Neuron (in vitro differentiated cells): ENCODE data around the gene PARK7.

ENCODE experiments used
- H2AFZ ChIP-seq: one replicate; pipeline ENCODE4 v1.6.1; 2013; ENCODE audit warnings: low read depth, mild to moderate bottlenecking, inconsistent platforms, low read length, moderate library complexity
- H3K27me3 ChIP-seq: one replicate; pipeline ENCODE4 v1.6.1; 2013; ENCODE audit warnings: low read length; ENCODE audit not compliant: insufficient read depth
- H3K36me3 ChIP-seq: one replicate; pipeline ENCODE4 v1.6.1; 2013; ENCODE audit warnings: low read length; ENCODE audit not compliant: insufficient read depth
- H3K4me1 ChIP-seq: one replicate; pipeline ENCODE4 v1.6.1; 2013; ENCODE audit warnings: low read length; ENCODE audit not compliant: insufficient read depth
- H3K4me3 ChIP-seq: 2 replicates; pipeline ENCODE4 v1.5.1; 2013; ENCODE audit warnings: mild to moderate bottlenecking, low read length, moderate library complexity
- H3K9me3 ChIP-seq: one replicate; pipeline ENCODE4 v1.6.1; 2013; ENCODE audit warnings: low read length

PARK7 gene

DNA sequence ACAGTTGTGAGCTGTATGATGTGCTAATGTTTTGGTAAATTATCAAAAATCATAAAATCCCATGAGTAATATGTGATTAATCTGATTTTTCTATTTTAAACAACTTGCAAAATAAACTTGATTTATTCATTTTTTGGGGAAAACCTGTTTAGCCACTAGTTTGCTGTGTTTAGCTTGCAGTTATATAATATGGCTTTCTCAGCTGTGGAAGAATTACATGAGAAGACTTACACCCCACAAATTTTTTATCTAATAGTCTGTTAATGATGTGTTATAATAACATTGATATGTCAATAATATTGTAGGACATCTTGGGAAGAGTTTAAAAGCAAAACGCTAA lies 67.0 kb downstream of the PARK7 start:
- peaks cover 33% of the 10 kb centered on the region for H3K4me1 ChIP-seq
- H3K9me3 ChIP-seq = no peaks in the 10 kb centered on the region
- no peak overlapping the region for H3K4me3 ChIP-seq
- no peak overlapping the region for H2AFZ ChIP-seq
- no peaks in the 10 kb centered on the region for H3K27me3 ChIP-seq
- H3K36me3 ChIP-seq = no peaks in the 10 kb centered on the region

GRCh38 chr1:8031176-8031785 lies 69.8 kb downstream of the PARK7 start:
- H3K27me3 ChIP-seq = no peaks in the 10 kb centered on the region
- H3K4me1 ChIP-seq = peaks cover 17% of the 10 kb centered on the region
- H3K4me3 ChIP-seq = no peak overlapping the region
- no peak overlapping the region for H2AFZ ChIP-seq
- H3K36me3 ChIP-seq = no peaks in the 10 kb centered on the region
- no peaks in the 10 kb centered on the region for H3K9me3 ChIP-seq

DNA sequence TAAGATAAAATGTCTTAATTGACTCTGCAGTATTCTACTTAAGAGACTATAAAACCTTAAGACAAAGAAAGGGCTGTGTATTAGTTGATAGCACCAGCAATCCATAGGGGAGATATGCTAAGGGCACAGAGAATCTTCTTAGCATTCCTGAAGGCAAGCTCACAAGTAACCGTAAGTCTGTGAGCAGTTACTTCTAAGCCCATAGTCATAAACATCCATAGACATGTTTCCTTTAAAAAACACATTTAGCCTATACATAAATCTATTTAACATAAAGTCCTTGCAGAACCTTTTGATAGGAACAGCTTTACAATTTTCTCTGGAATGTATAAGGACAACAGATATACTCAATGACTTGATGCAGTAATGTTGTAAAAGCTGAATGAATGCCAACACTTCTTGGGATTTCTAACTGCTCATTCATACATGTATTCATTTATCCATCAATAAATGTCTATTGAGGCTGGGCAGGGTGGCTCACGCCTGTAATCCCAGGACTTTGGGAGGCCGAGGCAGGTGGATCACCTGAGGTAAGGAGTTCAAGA lies 70.9 kb downstream of the PARK7 start:
- Histone ChIP-seq H2AFZ (no peak overlapping the region), H3K4me1 (peaks cover 8% of the 10 kb centered on the region), H3K4me3 (no peak overlapping the region), H3K9me3 (no peaks in the 10 kb centered on the region), H3K36me3 (no peaks in the 10 kb centered on the region), H3K27me3 (no peaks in the 10 kb centered on the region)

DNA sequence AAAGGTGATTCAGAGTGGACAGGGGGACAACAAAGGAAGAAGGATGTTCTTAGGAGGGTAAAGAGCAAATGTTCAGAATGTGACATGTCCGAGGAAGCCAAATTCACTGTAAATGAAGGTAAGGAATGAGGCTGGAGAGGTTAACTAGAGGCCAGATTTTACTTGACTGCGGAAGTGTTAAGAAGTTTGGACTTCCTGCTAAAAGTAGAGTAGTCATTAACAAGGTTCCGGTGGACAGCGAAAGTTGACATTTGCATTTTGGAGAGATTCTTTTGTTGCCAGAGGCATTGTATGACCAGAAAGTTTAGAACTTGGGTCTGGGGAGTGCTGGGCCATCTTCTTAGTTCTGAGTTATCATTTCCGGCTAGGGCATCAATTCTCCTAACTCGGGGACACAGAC lies 71.8 kb downstream of the PARK7 start:
- peaks cover under 1% of the 10 kb centered on the region for H3K4me1 ChIP-seq
- no peak overlapping the region for H2AFZ ChIP-seq

More for the DNA sequence above, 71.8 kb downstream of the PARK7 start:
- Histone ChIP-seq H3K36me3 (no peaks in the 10 kb centered on the region), H3K4me3 (no peak overlapping the region), H3K9me3 (no peaks in the 10 kb centered on the region), H3K27me3 (no peaks in the 10 kb centered on the region)
